ENCODE data around the gene MPC2.

Gene MPC2

DNA sequence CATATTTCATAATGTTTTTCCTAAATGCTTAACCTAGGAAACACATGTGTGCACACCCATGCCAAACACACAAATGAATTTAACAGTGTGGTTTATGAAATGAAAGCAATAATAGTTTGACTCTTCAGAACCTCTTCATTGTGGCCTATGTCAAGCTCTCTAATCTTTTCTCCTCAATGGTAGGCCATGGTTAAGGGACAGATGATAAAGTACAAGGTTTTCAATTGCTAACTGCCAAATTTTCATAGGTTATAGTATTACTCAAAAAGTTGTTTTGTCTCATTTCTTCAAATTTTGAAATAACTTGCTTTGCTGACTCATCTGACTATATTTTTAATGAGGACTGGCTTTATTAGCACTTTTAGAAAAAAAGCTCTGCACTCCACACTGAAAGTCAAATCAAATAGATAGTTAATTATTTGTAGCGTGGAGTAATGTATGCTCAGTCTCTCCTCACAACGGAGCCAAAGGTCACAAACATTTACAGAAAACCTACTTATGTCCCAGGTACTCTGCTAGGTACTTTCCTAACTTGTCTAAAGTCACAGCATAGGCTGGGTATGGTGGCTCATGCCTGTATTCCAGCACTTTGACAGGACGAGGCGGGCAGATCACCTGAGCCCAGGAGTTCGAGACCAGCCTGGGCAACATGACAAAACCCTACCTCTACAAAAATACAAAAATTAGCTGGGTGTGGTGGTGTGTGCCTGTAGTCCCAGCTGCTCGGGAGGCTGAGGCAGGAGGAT lies 19.9 kb downstream of the MPC2 start:
- TF ChIP-seq EZH2 (IDR thresholded peaks at IDR 0.05; ENCODE audit: borderline replicate concordance, low read depth, low read length, severe bottlenecking) = no peak
- no peak for TF ChIP-seq CTCF (IDR thresholded peaks at IDR 0.05; ENCODE audit: borderline replicate concordance, extremely low read depth, low read length, poor library complexity, severe bottlenecking)
- Histone ChIP-seq H3K36me3 (ENCODE audit: insufficient read depth, low read length) (peaks cover 17% of the 10 kb centered on the region; the same call in 1 of the 2 replicates), H3K4me1 (ENCODE audit: insufficient read depth, low read length) (no peaks in the 10 kb centered on the region), H3K9ac (ENCODE audit: low read depth, low read length) (no peak overlapping the region), H3K9me3 (ENCODE audit: insufficient read depth, low read length, severe bottlenecking) (no peaks in the 10 kb centered on the region), H3K4me3 (ENCODE audit: low read depth in 1 of 2, low read length in 2 of 2) (no peak overlapping the region), H3K27me3 (ENCODE audit: insufficient read depth, low read length, poor library complexity) (no peaks in the 10 kb centered on the region), H2AFZ (ENCODE audit: low read depth, low read length) (no peak overlapping the region), H3K4me2 (ENCODE audit: insufficient read depth, low read length) (no peak overlapping the region), H3K27ac (ENCODE audit: low read length) (no peak overlapping the region), H4K20me1 (ENCODE audit: insufficient read depth, low read length) (no peaks in the 10 kb centered on the region), H3K79me2 (ENCODE audit: insufficient read depth, low read length) (no peaks in the 10 kb centered on the region)
- ATAC-seq (ENCODE audit: insufficient read depth, low read depth) (no peak), DNase-seq (no peak)

DNA sequence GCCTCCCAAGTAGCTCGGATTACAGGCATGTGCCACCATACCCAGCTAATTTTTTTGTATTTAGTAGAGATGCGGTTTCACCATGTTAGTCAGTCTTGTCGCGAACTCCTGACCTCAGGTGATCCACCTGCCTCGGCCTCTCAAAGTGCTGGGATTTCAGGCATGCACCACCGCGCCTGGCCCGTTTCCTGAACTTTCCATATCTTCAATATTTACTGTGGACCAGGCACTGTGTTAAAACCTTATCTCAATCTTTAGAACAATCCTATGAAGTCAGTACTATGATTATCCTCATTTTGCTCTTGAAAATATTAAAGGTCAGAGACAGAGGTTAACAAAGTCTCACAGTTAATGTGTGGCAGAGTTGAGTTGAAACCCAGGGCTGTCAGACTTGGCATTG lies 21.3 kb downstream of the MPC2 start:
- H3K4me2 ChIP-seq (ENCODE audit: insufficient read depth, low read length) = no peak overlapping the region
- H3K27ac ChIP-seq (ENCODE audit: low read length) = no peak overlapping the region
- H4K20me1 ChIP-seq (ENCODE audit: insufficient read depth, low read length) = no peaks in the 10 kb centered on the region
- no peaks in the 10 kb centered on the region for H3K9me3 ChIP-seq (ENCODE audit: insufficient read depth, low read length, severe bottlenecking)
- no peaks in the 10 kb centered on the region for H3K79me2 ChIP-seq (ENCODE audit: insufficient read depth, low read length)
- no peak for ATAC-seq (ENCODE audit: insufficient read depth, low read depth)
- peaks cover 17% of the 10 kb centered on the region; the same call in 1 of the 2 replicates for H3K36me3 ChIP-seq (ENCODE audit: insufficient read depth, low read length)
- no peaks in the 10 kb centered on the region for H3K4me1 ChIP-seq (ENCODE audit: insufficient read depth, low read length)
- no peak overlapping the region for H2AFZ ChIP-seq (ENCODE audit: low read depth, low read length)
- no peak overlapping the region for H3K9ac ChIP-seq (ENCODE audit: low read depth, low read length)
- no peak overlapping the region for H3K4me3 ChIP-seq (ENCODE audit: low read depth in 1 of 2, low read length in 2 of 2)
- TF ChIP-seq EZH2 (IDR thresholded peaks at IDR 0.05; ENCODE audit: borderline replicate concordance, low read depth, low read length, severe bottlenecking) = no peak
- TF ChIP-seq CTCF (IDR thresholded peaks at IDR 0.05; ENCODE audit: borderline replicate concordance, extremely low read depth, low read length, poor library complexity, severe bottlenecking) = no peak
- no peaks in the 10 kb centered on the region for H3K27me3 ChIP-seq (ENCODE audit: insufficient read depth, low read length, poor library complexity)
- no peak for DNase-seq

DNA sequence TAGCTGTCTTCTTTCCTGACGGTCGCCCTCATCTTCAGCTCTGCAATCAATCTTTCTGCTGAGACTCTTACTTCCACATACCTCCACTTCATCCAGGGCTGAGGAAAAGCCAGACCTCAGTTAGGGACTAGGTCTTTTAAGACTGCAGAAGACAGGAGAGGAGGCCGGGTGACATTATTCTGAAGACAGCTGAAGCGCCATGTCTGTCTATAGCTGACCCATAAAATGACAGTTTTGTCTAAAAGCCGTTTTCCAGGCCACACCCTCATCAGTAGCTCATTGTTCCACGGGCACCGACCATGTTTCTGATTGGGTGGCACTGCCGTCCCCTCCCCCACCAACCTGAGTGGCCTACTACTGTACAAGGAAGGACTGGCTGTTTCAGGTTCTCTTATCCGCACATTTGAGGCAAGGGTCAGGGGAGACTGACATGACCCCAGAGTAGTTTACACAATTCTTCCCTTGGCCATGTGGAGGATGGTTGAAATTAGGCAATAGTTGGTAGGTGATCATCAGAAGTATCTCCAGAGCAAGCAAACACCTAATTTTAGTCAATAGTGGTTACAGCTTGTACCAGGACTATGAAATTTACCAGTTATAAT lies 22.9 kb downstream of the MPC2 start, which contains the start of gene ADCY10:
ADCY10 (minus strand) TSS at position 240 of the 602 bp plus-strand sequence. CDS start 8,994 bp downstream, outside the sequence.
- Histone ChIP-seq H4K20me1 (ENCODE audit: insufficient read depth, low read length) (no peaks in the 10 kb centered on the region), H3K79me2 (ENCODE audit: insufficient read depth, low read length) (no peaks in the 10 kb centered on the region), H3K36me3 (ENCODE audit: insufficient read depth, low read length) (peaks cover 17% of the 10 kb centered on the region; the same call in 1 of the 2 replicates), H3K9me3 (ENCODE audit: insufficient read depth, low read length, severe bottlenecking) (peaks cover 12% of the 10 kb centered on the region), H2AFZ (ENCODE audit: low read depth, low read length) (no peak within 1 kb of the TSS), H3K4me3 (ENCODE audit: low read depth in 1 of 2, low read length in 2 of 2) (no peak within 1 kb of the TSS), H3K9ac (ENCODE audit: low read depth, low read length) (no peak within 1 kb of the TSS), H3K4me2 (ENCODE audit: insufficient read depth, low read length) (no peak within 1 kb of the TSS), H3K27me3 (ENCODE audit: insufficient read depth, low read length, poor library complexity) (no peaks in the 10 kb centered on the region), H3K27ac (ENCODE audit: low read length) (no peak within 1 kb of the TSS), H3K4me1 (ENCODE audit: insufficient read depth, low read length) (no peaks in the 10 kb centered on the region)
- DNase-seq = no peak
- TF ChIP-seq EZH2 (IDR thresholded peaks at IDR 0.05; ENCODE audit: borderline replicate concordance, low read depth, low read length, severe bottlenecking) (no peak), CTCF (IDR thresholded peaks at IDR 0.05; ENCODE audit: borderline replicate concordance, extremely low read depth, low read length, poor library complexity, severe bottlenecking) (no peak)
- ATAC-seq (ENCODE audit: insufficient read depth, low read depth) = no peak

All from DND-41 (cell line).